Right ventricle myocardium inferior (tissue), 1 donor: ENCODE results near the gene TES. TPM values are rescaled to one million over a fixed set of nuclear protein-coding genes. Genes with fewer than 3 reads are reported as not detected.
"Not testable (repeated sequence)": the region's sequence is repeated elsewhere in the genome, so short reads cannot be mapped to it uniquely, and the experiment has no call there.

Source experiments
- ATAC-seq: fragments of 200-7000 bp; cut with Tn5 transposase; one replicate; pipeline ENCODE4 v1.9.1; 2020; ENCODE audit warnings: mild to moderate bottlenecking, moderate library complexity
- DNase-seq: peaks from one replicate; pipeline ENCODE4 v3.0.0; 2021; ENCODE audit errors: missing footprints
- intact Hi-C: fragments of 100-400 bp; cut with DNase I; formaldehyde crosslinking; loops from one replicate; pipeline ENCODE4 v1.11.0; 2022
- total RNA-seq: library from RNA; stranded (reverse); fragmentation: NEBNext Ultra II Directional; extraction: Animal tissue kit (Norgen Biotek cat#: 25700); gene quantifications from one replicate; pipeline ENCODE4 v1.2.1, GENCODE V29; 2021
- donor health status: DM: no; HTN: yes; CAD: no; lungs with severe emphysema.

TES gene
- total RNA-seq, 1 donor from 2014 or later, result 21.2 TPM

DNA sequence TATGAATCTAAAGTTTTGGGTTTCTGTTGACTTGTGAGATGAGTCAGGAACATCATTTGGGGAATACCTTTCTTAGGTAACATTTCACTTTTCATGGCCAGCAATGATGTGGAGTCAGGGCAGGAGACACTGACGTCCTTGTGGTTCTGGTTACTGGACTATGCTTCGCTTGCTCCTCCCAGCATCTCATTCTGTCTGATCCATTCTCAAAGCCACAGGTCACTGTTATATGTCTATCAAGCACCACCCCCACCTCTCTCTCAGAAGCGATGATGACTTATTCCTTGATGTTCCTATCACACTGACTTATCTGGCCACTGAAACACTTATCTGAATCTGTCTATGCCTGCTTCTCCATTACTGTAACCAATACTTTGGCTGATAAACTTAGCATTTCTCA lies 51.6 kb downstream of the TES start:
- DNase-seq, result no peak
- no peak for ATAC-seq
- intact Hi-C loops, result loop anchor here (5.0 kb wide), 1 partner anchor 545 kb away; no protein-coding TSS in a partner anchor

DNA sequence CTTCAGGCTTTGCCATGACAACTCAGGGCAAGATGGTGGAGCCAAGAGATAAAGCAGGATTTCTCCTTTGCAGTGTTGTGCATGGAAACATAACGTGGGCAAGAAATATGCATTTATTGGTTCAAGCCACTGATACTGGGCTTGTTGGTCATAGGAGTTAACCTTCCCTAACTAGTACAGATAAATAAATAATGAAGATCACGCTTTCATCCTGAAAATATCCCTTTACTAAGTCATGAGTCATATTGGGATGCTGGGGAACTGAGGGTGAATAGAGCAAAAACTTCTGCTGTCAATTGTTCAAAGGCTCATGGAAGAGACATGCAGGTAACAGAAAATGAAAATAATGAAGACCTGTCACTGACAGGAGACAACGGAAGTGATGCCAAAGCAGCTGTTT lies 55.5 kb downstream of the TES start:
- DNase-seq, result no peak
- ATAC-seq, result no peak
- intact Hi-C loops, result no loop called here

DNA sequence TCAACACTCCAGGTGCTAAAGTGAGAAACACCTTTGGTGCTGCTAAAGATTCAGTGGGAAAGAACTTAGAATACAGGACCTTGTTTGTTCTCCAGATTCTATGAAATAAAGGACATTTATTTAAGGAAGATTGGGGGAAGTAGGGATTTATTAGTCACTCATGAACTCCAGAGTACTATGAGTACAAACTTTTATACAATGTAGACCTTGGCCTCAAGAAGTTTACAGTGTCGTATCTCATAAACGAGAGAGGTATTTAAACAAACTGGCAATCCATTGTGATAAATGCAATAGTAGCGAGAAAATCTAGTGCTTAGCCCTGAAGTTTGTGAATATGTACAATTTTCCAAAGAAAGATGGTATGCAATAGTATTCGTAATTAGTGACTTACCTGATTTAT lies 59.1 kb downstream of the TES start:
- ATAC-seq (no peak), DNase-seq (no peak)
- intact Hi-C loops, result no loop called here

DNA sequence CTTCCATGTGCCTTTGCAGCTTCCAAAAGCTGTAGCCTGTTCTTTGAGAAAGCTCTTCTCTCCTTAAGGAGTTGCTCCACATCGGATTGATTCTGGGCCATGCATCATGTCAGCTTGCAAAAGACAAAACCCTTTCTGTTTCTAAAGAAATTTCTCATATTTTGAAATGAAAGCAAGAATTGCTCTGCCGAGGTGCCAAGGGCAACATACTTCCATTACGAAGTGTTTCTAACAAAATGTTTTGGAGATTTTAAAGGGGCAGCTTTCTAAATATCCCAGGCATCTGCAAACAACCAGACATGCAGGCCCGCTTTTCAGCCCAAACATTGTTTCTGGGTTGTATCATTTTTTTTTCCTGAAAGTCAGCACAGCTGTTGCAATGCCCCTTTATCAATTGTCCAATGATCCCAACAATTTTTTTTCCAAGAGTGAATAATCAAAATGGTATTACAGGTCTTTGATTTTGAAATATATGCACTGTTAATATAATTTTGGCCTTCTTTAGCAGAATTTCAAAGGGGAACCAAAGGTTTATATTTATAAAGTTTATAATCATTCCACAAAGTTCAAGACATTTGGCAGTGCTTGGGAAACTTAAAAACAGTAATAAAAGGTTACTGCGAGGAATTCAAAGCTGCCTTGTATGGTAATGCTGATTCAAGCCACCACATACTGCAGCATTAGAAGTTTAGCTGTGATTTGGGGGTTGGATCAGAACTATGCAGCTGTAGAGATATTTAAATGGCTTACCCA lies 61.0 kb downstream of the TES start:
- DNase-seq, result no peak
- intact Hi-C loops, result loop anchor here (2.0 to 5.0 kb wide), 3 partner anchors 83 to 255 kb away; no protein-coding TSS in a partner anchor
- peak; percentile 49 for ATAC-seq

DNA sequence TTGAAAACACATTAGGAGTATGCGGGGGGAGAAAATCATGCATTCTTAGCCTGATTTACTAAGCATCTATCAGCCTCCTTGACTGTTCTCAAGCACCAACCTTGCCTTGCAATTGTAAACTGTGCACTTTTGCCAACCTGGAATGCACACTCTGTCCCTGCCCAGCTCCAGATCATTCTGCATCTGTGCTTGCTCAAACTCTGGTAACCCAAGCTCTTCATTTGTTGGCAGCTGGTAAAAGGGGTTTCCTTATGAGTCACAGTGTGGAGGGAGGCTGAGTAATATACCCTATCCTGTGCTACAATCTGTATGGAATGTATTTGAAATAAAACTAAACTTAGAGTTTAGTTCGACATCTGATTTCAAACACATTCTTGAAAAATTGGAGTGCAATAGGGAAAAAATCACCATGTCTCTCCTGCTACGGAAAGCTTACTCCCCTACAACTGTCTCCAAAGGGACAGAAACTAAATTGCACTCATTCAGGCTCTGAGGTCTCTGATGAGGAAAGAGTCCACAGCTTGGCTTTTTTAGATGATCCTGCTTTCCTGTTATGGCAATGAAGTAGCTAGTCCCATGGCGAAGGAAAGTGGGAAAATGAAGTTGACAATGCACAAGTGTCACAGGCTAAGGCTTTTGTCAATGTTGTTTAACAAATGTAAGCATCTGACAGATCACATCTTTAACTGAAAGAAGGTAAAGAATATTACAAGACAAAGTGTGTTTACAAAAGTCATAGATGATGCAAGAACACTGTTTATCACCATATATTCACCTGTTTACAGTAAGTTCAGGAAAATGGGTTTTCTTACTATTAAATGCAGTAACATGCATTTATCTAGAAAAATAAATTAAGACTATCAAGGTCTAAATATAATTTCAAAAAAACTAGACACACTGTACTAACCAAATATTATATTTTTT lies 61.9 kb downstream of the TES start:
- intact Hi-C loops, result loop anchor here (2.0 to 5.0 kb wide), 4 partner anchors 45 to 255 kb away; no protein-coding TSS in a partner anchor
- peak; percentile 90 for ATAC-seq
- DNase-seq, result no peak

DNA sequence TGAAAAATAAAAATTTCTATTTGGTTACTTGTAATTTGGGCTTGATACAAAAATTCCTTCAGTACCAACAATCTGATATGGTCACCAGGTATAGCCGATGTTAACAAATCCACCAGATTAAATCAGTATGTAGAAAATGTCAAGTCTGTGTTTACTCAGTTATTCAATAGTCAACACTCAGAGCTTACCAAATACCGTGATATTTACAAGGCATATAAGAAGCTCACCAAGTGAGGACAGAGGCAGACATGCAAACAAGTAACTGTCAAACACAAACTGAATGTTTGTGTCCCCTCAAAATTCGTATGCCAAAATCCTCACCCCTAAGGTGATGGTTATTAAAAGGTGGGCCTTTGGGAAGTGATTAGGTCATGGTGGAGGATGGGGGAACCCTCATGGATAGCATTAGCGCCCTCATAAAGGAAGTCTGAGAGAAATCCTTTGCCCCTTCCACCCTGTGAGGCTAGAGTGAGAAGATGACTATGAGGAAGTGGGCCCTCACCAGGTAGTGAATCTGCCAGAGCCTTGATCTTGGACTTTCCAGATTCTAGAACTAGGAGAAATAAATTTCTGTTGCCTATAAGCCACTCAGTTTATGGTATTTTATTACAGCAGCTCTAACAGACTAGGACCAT lies 63.1 kb downstream of the TES start:
- intact Hi-C loops, result loop anchor here (2.0 to 5.0 kb wide), 2 partner anchors 43 to 174 kb away; no protein-coding TSS in a partner anchor
- ATAC-seq (no peak), DNase-seq (no peak)

DNA sequence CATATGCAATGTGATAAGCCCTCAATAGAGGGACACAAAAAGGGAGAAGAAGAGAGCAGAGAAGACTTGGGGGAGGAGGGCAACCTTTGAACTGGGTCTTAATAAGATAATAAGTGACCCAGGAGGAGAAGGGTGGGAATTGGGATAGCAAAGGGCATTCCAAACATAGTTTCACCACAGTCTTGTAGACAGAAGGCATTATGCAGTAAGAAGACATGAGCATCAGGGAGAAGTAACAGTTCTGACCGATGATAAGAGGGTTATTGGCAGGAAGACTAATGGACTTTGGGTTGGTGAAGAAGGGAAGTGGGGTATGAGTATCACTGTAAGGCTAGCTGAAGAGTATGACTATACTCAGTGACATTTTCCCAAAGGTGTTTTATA lies 63.6 kb downstream of the TES start:
- no peak for ATAC-seq
- no peak for DNase-seq
- intact Hi-C loops, result loop anchor here (2.0 to 5.0 kb wide), 2 partner anchors 43 to 173 kb away; no protein-coding TSS in a partner anchor

DNA sequence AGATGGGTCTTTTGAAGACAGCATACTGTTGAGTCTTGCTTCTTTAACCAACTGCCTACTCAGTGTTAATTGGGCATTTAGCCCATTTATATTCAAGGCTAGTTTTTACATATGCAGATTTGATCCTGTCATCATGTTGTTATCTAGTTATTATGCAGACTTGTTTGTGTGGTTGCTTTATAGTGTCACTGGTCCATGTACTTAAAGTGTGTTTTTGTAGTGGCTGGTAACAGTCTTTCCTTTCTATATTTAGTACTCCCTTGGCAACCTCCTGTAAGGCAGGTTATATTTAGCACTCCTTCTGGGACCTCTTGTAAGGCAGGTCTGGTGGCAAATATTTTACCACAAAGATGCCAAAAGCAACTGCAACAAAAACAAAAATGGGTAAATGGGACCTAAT lies 66.7 kb downstream of the TES start:
- no peak for DNase-seq
- intact Hi-C loops, result no loop called here

DNA sequence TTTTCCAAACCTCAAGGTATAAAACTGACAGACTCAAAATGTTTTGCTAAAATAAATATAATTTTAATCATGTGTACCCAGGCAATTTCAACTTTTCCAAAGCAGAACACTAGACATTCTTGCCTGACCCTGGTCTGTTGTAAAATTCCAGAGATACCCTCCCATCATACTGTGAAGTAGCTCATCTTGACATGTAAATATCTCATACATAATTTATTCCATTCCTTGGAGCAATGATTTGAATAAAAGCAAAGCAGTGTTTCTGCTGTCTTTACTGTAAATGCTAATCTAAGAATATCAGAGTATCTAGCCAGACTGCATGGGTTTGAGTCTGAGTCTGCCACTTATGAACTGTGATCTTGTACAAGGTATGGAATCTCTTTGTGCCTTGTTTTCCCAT lies 68.9 kb downstream of the TES start:
- ATAC-seq (no peak), DNase-seq (no peak)
- intact Hi-C loops, result no loop called here

More for the DNA sequence above, 66.7 kb downstream of the TES start:
- ATAC-seq, result peak; percentile 82

GRCh38 chr7:116280803-116281202 lies 70.5 kb downstream of the TES start:
- DNase-seq (no peak), ATAC-seq (no peak)
- intact Hi-C loops, result no loop called here

DNA sequence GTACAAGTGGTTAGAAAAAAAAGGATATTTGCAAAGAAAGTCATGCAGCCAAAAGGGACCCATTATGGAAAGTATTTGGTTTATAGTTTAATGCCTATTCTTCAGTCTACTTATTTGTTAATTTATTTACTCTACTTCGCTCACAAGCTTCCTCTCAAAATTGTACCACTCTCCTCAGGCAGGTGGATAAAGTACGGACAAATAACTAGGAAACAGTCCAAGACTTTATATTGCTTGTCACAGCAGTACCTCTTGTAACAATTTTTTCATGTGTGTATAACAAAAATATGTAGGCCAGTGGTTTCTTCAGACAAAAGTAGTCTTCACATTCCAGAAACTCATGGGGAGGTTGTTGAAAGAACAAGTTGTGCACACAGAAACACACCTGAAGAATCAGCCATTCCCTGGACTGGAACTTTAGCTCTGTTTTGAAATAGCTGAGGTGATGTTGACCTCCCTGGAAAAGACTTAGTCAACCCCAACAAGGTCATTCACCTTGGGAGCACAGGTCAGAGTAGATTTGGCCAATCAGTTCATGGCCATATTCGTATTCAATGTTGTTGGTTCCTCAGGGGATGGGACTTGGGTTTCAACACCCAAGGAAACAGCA lies 73.4 kb downstream of the TES start:
- no peak for ATAC-seq
- intact Hi-C loops, result no loop called here

GRCh38 chr7:116284390-116284789 lies 74.1 kb downstream of the TES start:
- intact Hi-C loops, result no loop called here
- ATAC-seq (no peak), DNase-seq (no peak)

More for the DNA sequence above, 73.4 kb downstream of the TES start:
- DNase-seq, result no peak

DNA sequence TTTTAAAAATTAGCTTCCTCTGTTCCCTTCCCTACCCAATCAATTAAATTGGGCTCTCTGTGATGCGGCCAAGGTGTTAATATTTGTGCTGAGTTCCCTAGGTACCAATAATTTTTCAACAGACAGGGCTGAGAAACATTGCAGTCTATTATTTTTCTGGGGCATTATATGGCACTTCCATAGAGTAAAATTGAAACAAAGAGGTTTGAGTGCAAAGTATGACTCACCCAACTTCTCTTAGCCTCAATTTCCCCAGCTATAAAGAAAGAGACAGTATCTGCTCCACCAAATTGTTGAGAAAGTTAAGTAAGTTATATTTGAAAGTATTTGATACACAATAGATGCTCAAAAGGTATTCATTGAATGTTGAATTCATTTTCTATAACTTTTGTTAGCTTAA lies 74.9 kb downstream of the TES start:
- ATAC-seq (no peak), DNase-seq (no peak)
- intact Hi-C loops, result no loop called here

DNA sequence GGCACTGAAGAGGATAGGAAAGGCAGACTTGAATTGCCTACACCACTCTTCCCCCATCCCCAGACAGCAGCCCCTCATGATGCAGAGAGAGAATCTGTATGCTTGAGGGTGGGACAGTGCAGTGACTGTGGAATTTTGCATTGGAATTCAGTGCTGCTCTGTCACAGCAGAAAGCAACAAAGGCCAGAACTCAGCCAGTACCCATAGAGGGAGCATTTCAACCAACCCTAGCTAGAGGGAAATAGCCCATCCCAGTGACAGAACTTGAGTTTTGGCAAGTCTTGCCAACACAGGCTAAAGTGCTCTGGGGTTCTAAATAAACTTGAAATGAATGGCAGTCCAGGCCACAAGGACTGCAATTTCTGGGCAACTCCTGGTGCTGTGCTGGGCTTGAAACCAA lies 80.4 kb downstream of the TES start:
- ATAC-seq, result no peak
- intact Hi-C loops, result no loop called here
- no peak for DNase-seq

GRCh38 chr7:116291937-116292336 lies 81.6 kb downstream of the TES start:
- ATAC-seq (no peak), DNase-seq (no peak)
- intact Hi-C loops, result no loop called here

DNA sequence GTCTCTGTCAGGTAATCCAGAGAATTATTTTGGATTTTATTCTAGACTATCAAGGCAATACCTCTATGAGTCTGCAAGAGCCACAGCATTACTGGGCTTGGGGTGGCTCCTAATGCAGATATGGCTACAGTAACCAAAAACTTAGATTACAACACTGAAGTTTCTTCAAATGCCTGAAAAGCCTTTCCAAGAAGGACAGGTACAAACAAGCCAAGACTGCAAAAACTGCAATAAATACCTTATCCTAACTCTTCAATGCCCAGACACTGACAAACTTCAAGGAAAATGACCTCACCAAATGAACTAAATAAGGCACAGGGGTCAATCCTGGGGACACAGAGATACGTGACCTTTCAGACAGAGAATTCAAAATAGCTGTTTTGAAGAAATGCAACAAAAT lies 82.0 kb downstream of the TES start:
- ATAC-seq, result no peak
- DNase-seq, result no peak
- intact Hi-C loops, result no loop called here

DNA sequence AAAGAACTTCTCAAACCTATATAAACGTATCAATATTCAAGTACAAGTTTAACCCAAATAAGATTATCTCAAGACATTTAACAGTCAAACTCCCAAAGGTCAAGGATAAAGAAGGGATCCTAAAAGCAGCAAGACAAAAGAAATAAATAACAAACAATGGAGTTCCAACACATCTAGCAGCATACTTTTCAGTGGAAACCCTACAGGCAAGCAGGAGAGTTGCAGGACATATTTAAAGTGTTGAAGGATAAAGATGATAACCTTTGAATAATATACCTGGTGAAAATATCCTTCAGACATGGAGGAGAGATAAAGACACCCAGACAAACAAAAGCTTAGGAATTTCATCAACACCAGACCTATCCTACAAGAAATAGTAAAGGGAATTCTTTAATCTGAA lies 82.8 kb downstream of the TES start:
- ATAC-seq (no peak), DNase-seq (no peak)
- intact Hi-C loops, result no loop called here

DNA sequence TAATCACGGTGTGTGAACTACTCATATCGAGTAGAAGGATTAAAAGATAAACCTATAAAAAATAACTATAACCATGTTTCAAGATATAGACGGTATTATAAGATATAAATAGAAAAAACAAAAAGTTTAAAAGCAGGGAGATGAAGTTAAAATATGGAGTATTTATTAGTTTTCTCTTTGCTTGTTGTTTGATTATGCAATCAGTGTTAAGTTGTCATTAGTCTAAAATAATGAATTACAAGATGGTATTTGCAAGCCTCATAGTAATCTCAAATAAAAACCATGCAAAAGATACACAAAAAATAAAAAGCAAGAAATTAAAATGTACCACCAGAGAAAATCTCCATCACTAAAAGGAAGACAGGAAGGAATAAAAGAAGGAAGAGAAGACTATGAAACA lies 83.3 kb downstream of the TES start:
- DNase-seq (no peak), ATAC-seq (no peak)
- intact Hi-C loops, result no loop called here

DNA sequence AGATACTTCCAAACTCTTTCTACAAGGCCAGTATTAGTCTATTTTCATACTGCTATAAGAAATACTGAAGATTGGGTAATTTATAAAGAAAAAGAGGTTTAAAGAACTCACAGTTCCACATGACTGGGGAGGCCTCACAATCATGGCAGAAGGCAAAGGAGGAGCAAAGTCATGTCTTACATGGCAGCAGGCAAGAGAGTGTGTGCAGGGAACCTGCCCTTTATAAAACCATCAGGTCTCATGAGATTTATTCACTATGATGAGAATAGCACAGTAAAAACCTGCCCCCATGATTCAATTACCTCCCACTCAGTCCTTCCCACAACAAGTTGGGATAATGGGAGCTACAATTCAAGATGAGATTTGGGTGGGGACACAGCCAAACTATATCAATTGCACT lies 85.6 kb downstream of the TES start:
- DNase-seq, intact Hi-C loops, ATAC-seq: not testable (repeated sequence)
